GM12865 (cell line): ENCODE results near the gene EMILIN1.
"Not testable (repeated sequence)": the region's sequence is repeated elsewhere in the genome, so short reads cannot be mapped to it uniquely, and the experiment has no call there.

Source experiments
- DNase-seq: peaks from one replicate; pipeline ENCODE4 v3.0.0; 2010; ENCODE audit warnings: low read depth
- H3K4me3 ChIP-seq: 2 replicates; pipeline ENCODE4 v1.5.1; 2011; ENCODE audit warnings: mild to moderate bottlenecking, low read depth, low read length, control low read depth
- TF ChIP-seq, protein P1 (sequence below): IDR thresholded peaks from 2 replicates; pipeline ENCODE4 v1.5.1; 2011; ENCODE audit warnings: low read length, control low read depth, low read depth, inconsistent platforms; ENCODE audit not compliant: insufficient read depth; ENCODE audit errors: missing control alignments

EMILIN1 gene

GRCh38 chr2:27118525-27119329 lies 40.3 kb downstream of the EMILIN1 start, which contains the start of gene CGREF1:
CGREF1 (minus strand) TSS chr2:27119128; CDS start chr2:27104366, 14,762 bp downstream.
- TF ChIP-seq, protein P1, sequence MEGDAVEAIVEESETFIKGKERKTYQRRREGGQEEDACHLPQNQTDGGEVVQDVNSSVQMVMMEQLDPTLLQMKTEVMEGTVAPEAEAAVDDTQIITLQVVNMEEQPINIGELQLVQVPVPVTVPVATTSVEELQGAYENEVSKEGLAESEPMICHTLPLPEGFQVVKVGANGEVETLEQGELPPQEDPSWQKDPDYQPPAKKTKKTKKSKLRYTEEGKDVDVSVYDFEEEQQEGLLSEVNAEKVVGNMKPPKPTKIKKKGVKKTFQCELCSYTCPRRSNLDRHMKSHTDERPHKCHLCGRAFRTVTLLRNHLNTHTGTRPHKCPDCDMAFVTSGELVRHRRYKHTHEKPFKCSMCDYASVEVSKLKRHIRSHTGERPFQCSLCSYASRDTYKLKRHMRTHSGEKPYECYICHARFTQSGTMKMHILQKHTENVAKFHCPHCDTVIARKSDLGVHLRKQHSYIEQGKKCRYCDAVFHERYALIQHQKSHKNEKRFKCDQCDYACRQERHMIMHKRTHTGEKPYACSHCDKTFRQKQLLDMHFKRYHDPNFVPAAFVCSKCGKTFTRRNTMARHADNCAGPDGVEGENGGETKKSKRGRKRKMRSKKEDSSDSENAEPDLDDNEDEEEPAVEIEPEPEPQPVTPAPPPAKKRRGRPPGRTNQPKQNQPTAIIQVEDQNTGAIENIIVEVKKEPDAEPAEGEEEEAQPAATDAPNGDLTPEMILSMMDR = no peak
- peak within 1 kb of the TSS; percentile 44 for H3K4me3 ChIP-seq
- peak; percentile 34 for DNase-seq

DNA sequence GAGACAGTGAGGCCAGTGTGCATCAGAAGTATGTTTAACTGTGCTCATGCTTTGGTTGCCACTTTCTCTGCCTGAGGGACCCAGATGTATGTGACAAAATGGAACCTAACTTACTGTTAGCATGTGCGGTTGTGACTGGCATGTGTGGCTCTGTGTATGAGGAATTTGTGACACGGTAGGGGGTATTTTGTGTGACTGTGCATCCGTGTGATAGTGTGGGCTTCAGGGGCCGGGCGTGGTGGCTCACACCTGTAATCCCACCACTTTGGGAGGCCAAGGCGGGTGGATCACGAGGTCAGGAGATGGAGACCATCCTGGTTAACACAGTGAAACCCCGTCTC lies 40.9 kb downstream of the EMILIN1 start:
- not testable (repeated sequence) for DNase-seq
- peak overlapping the region; percentile 44 for H3K4me3 ChIP-seq

GRCh38 chr2:27121906-27122305 lies 43.5 kb downstream of the EMILIN1 start:
- TF ChIP-seq, protein P1 = no peak
- DNase-seq = no peak
- no peak overlapping the region for H3K4me3 ChIP-seq

DNA sequence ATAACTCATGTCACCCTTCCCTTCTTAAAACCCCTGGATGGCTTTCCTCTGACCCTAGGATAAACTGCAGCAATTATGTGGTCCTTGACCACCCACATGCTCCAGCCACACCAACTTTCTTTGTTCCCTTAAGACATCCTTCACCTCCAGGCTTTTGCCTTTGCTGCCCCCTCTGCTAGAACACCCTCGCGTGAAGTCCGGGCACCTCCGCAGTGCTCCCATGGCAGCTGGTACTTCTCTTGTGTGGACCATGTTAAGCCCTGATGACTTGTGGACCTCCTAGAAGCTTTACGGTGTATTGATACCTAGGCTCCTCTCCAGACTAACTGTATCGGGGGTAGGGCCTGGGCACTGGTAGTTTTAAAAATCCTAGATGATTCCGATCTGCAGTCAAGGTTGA lies 44.4 kb downstream of the EMILIN1 start:
- no peak overlapping the region for H3K4me3 ChIP-seq
- DNase-seq = no peak
- TF ChIP-seq, protein P1 = no peak

DNA sequence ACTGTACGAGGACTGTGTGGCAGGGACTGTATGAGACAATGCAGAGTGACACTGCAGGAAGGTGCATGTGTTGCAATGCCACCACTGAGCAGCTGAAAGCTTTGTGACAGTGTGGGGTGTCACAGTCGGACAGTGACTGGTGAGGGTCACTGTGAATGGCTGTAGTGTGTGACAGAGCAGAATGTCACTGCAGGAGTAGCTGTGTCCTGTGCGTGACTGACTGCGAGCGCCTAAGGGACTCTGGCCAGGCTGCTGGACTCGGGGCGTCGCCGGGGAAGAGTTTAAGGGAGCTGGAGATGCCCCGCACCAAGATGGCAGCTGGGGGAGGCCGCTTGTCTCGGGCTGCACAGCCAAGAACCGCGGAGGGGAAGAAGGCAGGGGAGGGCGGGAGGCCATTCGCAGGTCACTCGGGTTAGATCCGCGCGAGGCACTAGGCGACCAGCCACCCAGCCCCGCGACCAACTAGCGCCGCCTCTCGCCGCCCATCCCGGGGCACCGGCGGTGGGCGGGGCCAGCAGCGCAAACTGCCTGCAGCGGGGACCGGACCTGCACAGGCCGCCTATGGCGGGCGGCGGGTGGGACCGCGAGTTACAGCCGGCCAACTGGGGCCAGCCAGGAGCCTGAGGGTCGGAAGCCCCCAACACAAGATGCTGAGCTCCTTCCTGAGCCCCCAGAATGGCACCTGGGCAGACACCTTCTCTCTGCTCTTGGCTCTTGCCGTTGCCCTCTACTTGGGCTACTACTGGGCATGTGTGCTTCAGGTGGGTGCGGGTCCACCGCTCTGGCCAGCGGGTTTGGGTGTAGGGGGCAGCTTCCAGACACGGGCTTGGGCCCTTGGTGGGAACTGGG lies 45.1 kb downstream of the EMILIN1 start, which contains the start of gene ABHD1:
TSS of gene ABHD1 (plus strand) at position 514 of the 849 bp plus-strand sequence. CDS start at position 648, 134 bp downstream.
- H3K4me3 ChIP-seq = peak within 1 kb of the TSS; percentile 57
- TF ChIP-seq, protein P1 = no peak
- DNase-seq = peak; percentile 38

DNA sequence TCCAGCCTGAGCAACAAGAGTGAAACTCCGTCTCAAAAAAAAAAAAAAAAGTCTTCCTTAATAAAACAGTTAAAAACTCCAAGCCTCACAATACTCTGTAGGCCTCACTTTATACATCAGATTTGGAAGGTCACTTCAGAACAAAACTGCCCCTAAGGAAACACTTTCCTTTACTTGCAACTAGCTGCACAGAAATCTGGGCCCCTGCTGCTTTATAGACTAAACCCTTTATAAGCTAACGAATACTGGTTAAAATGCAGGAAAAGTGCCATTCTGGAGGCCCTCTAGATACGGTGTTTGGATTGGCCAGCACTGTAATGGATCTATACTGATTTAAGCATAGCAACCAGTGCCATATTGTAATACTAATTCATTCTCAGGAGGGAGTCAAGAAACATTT lies 46.7 kb downstream of the EMILIN1 start:
- DNase-seq = no peak
- TF ChIP-seq, protein P1 = no peak
- no peak overlapping the region for H3K4me3 ChIP-seq

GRCh38 chr2:27126252-27126710 lies 47.9 kb downstream of the EMILIN1 start:
- TF ChIP-seq, protein P1 = no peak
- no peak for DNase-seq
- no peak overlapping the region for H3K4me3 ChIP-seq
